Stimulated activated effector memory CD8-positive, alpha-beta T cell treated with anti-CD3 and anti-CD28 coated beads, Interleukin-12 subunit alpha, Interleukin-12 subunit beta, amount 100 ng/mL, for 72 hours (primary cell): ENCODE measurements around the gene RBM47.

Source experiments
- ATAC-seq: fragments of 150-1000 bp; cut with Tn5 transposase; 2 replicates; pipeline ENCODE4 v1.10.0; 2021
- DNase-seq, 2 donors: peaks; one replicate each; pipeline ENCODE4 v3.0.0; 2021 to 2022; ENCODE audit warnings: low spot score in 2 of 2
- H3K27ac Mint-ChIP-seq: one replicate; pipeline ENCODE4 v1.8.0; 2022; ENCODE audit warnings: mild to moderate bottlenecking, mixed read lengths
- H3K36me3 Mint-ChIP-seq: one replicate; pipeline ENCODE4 v1.8.0; 2022; ENCODE audit warnings: mild to moderate bottlenecking, mixed read lengths
- H3K4me1 Mint-ChIP-seq: one replicate; pipeline ENCODE4 v1.8.0; 2022; ENCODE audit warnings: mixed read lengths
- H3K4me3 Mint-ChIP-seq: one replicate; pipeline ENCODE4 v1.8.0; 2022; ENCODE audit warnings: mild to moderate bottlenecking, mixed read lengths
- H3K9me3 Mint-ChIP-seq: one replicate; pipeline ENCODE4 v1.8.0; 2022; ENCODE audit warnings: mixed read lengths

RBM47 gene

GRCh38 chr4:40629401-40630334, at the start of gene RBM47:
RBM47 (minus strand) TSS chr4:40629864; CDS start chr4:40438893, 190,971 bp downstream.
- ATAC-seq (peak; percentile 39), DNase-seq (no peak)
- H3K27ac Mint-ChIP-seq = no peak within 1 kb of the TSS
- H3K36me3 Mint-ChIP-seq = no peaks in the 10 kb centered on the region
- peaks cover 14% of the 10 kb centered on the region for H3K4me1 Mint-ChIP-seq
- no peaks in the 10 kb centered on the region for H3K9me3 Mint-ChIP-seq
- peak within 1 kb of the TSS; percentile 47 for H3K4me3 Mint-ChIP-seq

- no peak overlapping the region for H3K27ac Mint-ChIP-seq
Observed at GRCh38 chr4:40678421-40678820, 48.8 kb upstream of the RBM47 start.

GRCh38 chr4:40675166-40675565, 45.5 kb upstream of the RBM47 start:
- H3K27ac Mint-ChIP-seq = no peak overlapping the region
- peaks cover 22% of the 10 kb centered on the region for H3K4me1 Mint-ChIP-seq
- DNase-seq (no peak), ATAC-seq (no peak)
- H3K9me3 Mint-ChIP-seq = no peaks in the 10 kb centered on the region
- no peak overlapping the region for H3K4me3 Mint-ChIP-seq
- no peaks in the 10 kb centered on the region for H3K36me3 Mint-ChIP-seq

More at GRCh38 chr4:40678421-40678820, 48.8 kb upstream of the RBM47 start:
- Mint-ChIP-seq H3K4me1 (peaks cover 8% of the 10 kb centered on the region), H3K4me3 (no peak overlapping the region), H3K9me3 (no peaks in the 10 kb centered on the region), H3K36me3 (no peaks in the 10 kb centered on the region)
- DNase-seq = no peak
- no peak for ATAC-seq

- Mint-ChIP-seq H3K27ac (peak overlapping the region; percentile 74), H3K4me1 (peaks cover 35% of the 10 kb centered on the region), H3K9me3 (no peaks in the 10 kb centered on the region), H3K4me3 (peak overlapping the region; percentile 49), H3K36me3 (no peaks in the 10 kb centered on the region)
- ATAC-seq = peak; percentile 92
- peak; percentile 11 to 70 for DNase-seq
Observed at GRCh38 chr4:40672528-40673522, 43.2 kb upstream of the RBM47 start.

GRCh38 chr4:40669504-40669903, 39.8 kb upstream of the RBM47 start:
- no peak for ATAC-seq
- Mint-ChIP-seq H3K4me3 (no peak overlapping the region), H3K9me3 (no peaks in the 10 kb centered on the region), H3K36me3 (no peaks in the 10 kb centered on the region), H3K27ac (no peak overlapping the region), H3K4me1 (peaks cover 35% of the 10 kb centered on the region)
- DNase-seq = no peak

- DNase-seq (no peak), ATAC-seq (no peak)
- Mint-ChIP-seq H3K9me3 (no peaks in the 10 kb centered on the region), H3K27ac (no peak overlapping the region), H3K4me3 (no peak overlapping the region), H3K4me1 (peaks cover 24% of the 10 kb centered on the region), H3K36me3 (no peaks in the 10 kb centered on the region)
Observed at GRCh38 chr4:40665842-40666241, 36.2 kb upstream of the RBM47 start.

GRCh38 chr4:40662962-40663604, 33.4 kb upstream of the RBM47 start:
- Mint-ChIP-seq H3K36me3 (peaks cover 6% of the 10 kb centered on the region), H3K27ac (no peak overlapping the region), H3K9me3 (no peaks in the 10 kb centered on the region), H3K4me3 (no peak overlapping the region), H3K4me1 (peaks cover 12% of the 10 kb centered on the region)
- peak; percentile 92 for ATAC-seq
- peak in 1 of 2 donors; percentile 58 for DNase-seq

GRCh38 chr4:40661803-40662202, 32.1 kb upstream of the RBM47 start:
- no peak for ATAC-seq
- Mint-ChIP-seq H3K4me1 (peaks cover 10% of the 10 kb centered on the region), H3K27ac (no peak overlapping the region), H3K4me3 (no peak overlapping the region), H3K9me3 (no peaks in the 10 kb centered on the region), H3K36me3 (peaks cover 6% of the 10 kb centered on the region)
- DNase-seq = no peak

- DNase-seq = no peak
- no peaks in the 10 kb centered on the region for H3K4me1 Mint-ChIP-seq
- peak; percentile 86 for ATAC-seq
- H3K9me3 Mint-ChIP-seq = no peaks in the 10 kb centered on the region
- H3K27ac Mint-ChIP-seq = no peak overlapping the region
- H3K36me3 Mint-ChIP-seq = peaks cover 6% of the 10 kb centered on the region
- H3K4me3 Mint-ChIP-seq = no peak overlapping the region
Observed at GRCh38 chr4:40656201-40656863, 26.7 kb upstream of the RBM47 start.

GRCh38 chr4:40651280-40651679, 21.6 kb upstream of the RBM47 start:
- Mint-ChIP-seq H3K27ac (no peak overlapping the region), H3K36me3 (no peaks in the 10 kb centered on the region), H3K4me3 (no peak overlapping the region), H3K4me1 (no peaks in the 10 kb centered on the region), H3K9me3 (no peaks in the 10 kb centered on the region)
- no peak for DNase-seq
- no peak for ATAC-seq

- H3K9me3 Mint-ChIP-seq = no peaks in the 10 kb centered on the region
- no peaks in the 10 kb centered on the region for H3K36me3 Mint-ChIP-seq
- H3K4me3 Mint-ChIP-seq = no peak overlapping the region
- DNase-seq = no peak
- H3K27ac Mint-ChIP-seq = no peak overlapping the region
- no peak for ATAC-seq
- H3K4me1 Mint-ChIP-seq = no peaks in the 10 kb centered on the region
Observed at GRCh38 chr4:40649321-40649720, 19.7 kb upstream of the RBM47 start.

- Mint-ChIP-seq H3K4me1 (no peaks in the 10 kb centered on the region), H3K9me3 (no peaks in the 10 kb centered on the region), H3K36me3 (no peaks in the 10 kb centered on the region), H3K27ac (no peak overlapping the region), H3K4me3 (no peak overlapping the region)
- DNase-seq (no peak), ATAC-seq (no peak)
Observed at GRCh38 chr4:40648742-40649281, 19.1 kb upstream of the RBM47 start.

GRCh38 chr4:40648131-40648530, 18.5 kb upstream of the RBM47 start:
- ATAC-seq (no peak), DNase-seq (no peak)
- Mint-ChIP-seq H3K9me3 (no peaks in the 10 kb centered on the region), H3K4me1 (no peaks in the 10 kb centered on the region), H3K4me3 (no peak overlapping the region), H3K36me3 (no peaks in the 10 kb centered on the region), H3K27ac (no peak overlapping the region)

GRCh38 chr4:40645586-40645985, 15.9 kb upstream of the RBM47 start:
- ATAC-seq = no peak
- Mint-ChIP-seq H3K4me3 (no peak overlapping the region), H3K36me3 (no peaks in the 10 kb centered on the region), H3K27ac (no peak overlapping the region), H3K9me3 (no peaks in the 10 kb centered on the region), H3K4me1 (no peaks in the 10 kb centered on the region)
- no peak for DNase-seq
